ENCODE data around the gene RASAL1.
"Not testable (repeated sequence)": the region's sequence is repeated elsewhere in the genome, so short reads cannot be mapped to it uniquely, and the experiment has no call there.

The RASAL1 gene

DNA sequence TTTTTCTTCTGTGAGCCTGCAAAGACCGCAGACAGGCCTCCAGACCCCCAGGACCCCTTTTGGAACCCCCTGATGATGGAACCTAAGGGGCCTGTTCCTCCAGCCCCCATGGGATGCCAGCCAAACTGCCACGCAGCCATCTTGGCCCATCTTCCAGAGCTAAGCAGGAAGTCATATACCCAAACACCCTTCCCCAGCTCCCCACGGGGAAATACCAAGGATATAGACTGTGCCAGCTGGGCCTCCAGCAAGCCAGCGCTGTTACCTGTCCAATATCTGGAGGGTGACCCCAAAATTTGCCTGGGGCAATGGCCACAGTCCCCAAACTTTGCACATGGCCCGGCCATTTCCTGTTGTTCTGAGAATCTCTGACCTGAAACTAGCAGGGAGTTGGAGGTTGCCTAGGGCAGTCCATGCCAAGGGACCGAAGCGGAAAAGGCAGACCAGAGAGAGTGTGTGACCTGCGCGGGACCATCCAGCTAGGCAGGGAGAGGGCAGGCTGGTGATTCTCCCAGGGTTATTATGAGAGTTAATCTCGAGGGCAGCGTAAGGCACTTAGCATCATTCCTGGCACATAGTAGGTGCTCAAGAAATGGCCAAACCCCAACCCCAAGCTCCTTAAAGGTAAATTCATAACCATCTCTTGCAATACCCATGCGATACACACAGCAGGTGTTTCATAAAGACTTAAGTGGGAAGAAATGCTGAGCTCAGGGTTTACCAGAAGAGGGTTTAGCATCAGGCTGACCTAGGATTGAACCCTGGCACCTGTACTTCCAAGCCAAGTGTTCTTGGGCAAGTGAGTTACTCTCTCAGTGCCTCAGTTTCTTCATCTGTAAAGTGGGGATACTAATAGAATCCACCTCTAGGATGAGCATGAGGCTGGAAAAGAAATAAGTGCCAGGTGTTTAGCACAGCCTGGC is 2.6 kb upstream of the RASAL1 start:
- no peak for DNase-seq

DNA sequence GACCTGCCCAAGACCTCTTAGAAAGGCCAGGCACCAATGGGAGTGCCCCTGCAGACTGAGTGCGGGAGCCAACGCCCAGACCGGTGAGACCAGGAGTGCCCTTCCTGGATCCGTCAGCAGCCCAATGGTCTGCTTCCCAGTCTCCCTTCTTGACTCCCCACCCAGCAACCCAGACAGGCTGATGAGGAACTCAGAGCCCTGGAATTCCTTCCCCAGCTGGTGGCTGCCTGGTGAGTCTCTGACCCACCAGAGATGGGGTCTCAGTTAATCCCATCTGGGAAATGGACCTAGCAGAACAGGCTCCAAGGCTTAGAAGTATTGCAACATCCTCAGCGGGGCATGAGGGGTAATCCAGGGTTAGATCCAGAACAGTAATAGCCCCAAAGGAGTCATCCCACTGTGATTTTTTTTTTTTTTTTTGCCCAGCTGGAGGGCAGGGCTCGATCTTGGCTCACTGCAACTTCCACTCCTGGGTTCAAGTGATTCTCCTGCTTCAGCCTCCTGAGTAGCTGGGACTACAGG is 1.5 kb upstream of the RASAL1 start:
- no peak for DNase-seq

DNA sequence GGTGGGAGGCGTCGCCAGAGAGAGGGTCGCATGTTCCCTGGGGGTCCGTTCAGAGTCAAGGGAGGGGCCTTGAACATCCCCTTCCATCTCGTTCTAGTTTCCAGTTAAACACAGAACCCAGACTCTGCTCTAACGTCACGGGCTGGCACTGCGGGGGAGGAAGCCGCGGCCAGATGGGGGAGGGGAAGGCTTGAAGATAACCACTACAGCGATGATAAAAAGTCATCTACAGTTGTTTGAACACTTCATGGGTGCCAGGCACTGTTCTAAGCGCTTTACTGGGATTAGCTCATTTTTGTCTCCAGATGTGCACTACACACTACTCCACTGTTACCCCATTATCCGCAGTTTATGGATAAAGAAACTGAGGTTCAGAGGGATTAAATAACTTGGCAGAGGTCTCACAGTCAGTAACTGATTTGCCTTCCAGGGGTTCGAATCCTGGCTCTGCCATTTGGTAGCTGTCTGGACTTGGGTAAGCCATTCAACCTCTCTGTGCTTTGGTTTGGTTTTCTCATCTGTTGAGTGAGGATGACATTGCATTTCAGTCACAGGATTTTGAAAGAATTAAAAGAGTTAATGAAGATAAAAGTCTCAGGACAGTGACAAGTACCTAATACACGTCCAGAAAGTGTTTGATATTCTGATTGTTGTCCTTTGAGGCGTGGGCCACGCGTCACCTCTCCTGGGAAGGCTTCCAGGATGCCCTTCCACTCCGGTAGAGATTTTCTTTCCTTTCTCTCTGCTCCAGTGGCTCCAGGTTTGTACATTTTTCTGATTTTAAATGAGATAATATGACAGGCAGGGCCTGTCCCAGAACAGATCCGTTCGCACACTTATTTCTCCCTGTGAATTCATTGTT is 798 bp upstream of the RASAL1 start:
- no peak for DNase-seq

DNA sequence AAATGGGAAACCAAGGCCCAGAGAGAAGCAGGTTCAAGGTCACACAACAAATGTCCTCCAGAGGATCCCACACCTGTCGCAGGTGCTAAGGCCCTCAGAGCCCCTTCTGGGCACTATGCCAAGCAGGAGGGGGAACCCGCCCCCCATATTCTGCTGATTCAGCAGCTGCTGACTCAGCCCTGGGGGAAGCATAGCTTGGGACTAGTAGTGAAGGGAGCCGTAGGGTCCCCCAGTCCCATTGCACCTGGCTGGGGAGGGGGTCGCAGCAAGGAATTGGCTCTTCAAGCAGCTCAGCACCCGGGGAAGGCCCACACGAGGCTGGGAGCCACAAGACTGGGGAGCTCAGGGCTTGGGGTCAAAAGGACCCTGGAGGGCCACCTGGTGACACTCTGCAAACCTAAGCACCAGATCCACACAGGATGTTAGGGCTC is 1.0 kb downstream of the RASAL1 start:
- DNase-seq, result no peak

DNA sequence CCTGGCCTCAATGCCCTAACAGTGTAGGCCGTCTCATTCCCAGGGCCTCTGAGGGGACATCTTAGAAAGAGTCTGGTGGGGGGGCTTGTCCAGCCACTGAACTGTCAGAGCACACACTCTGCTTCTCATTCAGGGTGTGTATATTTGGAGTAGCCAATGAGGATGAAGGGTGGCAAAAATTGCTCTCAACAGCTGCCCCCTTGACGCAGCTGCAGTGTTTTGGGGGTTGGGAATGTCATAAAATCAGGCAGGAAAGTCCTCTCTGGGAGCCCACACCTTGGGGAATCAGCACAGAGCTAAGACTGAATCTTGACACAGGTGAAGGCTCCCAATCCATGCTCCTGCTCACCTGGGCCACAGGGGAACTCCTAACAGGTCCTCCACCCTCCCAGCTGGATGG is 1.5 kb downstream of the RASAL1 start:
- DNase-seq, result no peak

DNA sequence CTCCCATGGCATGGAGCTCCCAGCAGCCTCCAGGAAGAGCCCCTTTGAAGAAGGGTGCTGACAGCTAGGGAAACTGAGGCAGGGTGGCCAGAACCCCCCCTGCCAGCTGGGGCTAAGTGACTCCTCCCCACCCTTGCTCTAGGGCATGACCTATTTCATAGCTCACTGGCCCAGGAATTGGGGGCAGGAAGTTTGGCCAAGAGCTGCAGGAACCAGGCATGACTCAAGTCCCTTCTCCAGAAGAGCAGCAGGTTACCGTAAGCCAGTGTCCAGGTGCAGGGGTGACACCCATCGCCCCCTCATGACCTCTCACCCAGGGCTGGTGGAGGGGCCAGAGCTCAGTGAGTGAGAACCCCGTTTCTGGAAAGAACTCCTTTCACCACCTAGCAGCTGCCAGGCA is 1.9 kb downstream of the RASAL1 start:
- no peak for DNase-seq

DNA sequence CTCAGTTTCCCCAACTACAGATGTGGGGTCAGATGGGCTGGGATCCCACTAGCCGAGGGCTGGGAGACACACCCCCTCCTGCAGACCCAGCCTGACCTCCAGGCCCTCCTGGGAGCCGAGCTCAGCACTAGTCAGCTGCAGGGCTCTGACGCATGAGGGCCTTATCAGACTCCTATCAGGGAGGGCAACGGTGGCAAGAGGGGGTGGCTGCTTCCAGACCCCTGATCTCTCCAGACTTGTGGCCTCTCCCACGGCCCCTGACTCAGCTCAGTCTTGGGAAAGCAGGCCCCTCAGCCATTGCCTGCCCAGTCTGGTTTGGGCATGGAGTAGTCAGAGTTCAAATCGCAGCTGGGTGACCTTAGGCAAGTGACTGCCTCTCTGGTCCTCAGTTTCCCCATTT is 2.5 kb downstream of the RASAL1 start:
- no peak for DNase-seq

DNA sequence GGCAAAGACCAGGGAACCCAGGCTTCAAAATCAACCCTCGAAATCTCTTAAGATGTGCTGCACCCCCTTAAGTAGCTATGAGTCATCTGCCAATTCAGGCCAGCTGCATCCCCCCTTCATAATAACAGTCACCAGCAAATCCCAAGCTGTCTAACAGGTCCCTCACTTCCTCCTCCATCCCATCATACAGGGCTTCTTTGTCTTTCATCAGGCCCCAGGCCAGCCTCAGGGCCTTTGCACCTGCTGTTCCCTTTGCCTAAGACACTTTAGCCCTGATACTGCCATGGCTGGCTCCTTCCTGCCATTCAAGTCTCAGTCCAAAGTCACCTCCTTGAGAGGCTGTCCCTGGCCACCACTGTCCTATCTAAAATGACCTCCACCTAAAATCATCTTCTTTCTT is 4.0 kb downstream of the RASAL1 start:
- DNase-seq, result no peak

DNA sequence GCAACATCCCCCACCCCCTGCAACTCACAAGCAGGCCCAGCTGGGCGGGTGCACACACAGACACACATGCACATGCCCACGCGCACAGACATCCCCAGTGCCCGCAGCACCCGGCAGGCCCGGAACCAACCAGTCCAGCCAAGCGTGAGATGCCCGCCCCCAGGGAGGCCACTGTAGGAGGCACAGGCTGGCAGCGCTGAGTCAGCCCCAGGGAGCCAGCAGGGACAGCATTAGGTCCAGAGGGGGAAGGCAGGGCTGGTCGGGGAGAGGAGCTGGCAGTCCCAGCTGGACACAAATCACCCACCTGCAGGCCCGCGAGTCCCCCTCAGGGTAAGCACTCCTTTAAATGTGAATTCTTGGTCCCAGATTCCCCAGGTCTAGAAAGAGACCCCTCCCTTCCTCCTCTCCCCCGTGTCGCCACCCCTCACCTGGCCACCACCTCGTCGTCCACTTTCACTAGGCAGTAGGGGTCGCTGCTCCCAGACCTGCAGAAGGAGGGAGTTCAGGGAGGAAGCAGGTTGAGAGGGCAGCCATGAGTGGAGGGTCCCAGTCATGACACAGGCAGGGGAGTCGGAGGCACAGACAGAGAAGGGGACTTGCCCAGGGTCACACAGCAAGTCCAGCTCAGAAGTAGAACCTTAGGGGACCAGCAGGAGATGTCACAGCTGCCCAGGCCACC is 5.0 kb downstream of the RASAL1 start:
- no peak for DNase-seq

DNA sequence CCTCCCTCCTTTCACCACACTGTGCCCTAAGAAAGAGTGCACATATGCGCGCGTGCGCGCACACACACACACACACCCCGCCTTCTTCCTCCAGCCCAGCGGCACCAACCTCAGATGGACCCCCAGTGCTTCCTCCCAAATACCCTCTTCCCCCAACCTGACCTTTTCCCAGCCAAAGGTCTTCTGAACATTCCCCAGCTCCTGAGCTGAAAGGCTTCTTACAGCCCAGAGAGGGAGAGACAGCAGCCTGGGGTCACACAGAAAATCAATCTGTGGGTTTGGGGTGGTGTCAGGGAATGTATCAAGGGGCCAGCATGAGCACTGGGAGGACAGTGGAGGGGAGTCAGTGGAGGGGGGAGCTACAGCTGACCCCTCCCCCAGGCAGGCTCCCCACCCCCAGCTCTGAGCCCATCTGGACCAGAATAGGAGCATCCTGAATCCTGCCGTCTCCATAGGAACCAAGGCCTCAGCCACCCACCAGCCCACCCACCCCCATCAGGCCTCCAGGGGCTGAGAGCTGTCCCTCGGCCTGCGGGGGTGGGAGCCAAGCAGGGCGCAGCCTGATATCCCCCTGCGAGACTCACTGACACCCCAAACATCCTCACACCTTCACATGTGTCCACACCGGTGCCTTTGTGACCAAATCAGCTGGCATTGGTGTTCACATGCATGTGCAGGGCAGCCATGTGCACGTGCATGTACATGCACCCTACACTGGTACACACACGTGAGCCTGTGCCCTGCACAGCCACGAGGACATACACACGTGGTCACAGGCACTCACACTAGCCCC is 5.7 kb downstream of the RASAL1 start:
- no peak for DNase-seq

DNA sequence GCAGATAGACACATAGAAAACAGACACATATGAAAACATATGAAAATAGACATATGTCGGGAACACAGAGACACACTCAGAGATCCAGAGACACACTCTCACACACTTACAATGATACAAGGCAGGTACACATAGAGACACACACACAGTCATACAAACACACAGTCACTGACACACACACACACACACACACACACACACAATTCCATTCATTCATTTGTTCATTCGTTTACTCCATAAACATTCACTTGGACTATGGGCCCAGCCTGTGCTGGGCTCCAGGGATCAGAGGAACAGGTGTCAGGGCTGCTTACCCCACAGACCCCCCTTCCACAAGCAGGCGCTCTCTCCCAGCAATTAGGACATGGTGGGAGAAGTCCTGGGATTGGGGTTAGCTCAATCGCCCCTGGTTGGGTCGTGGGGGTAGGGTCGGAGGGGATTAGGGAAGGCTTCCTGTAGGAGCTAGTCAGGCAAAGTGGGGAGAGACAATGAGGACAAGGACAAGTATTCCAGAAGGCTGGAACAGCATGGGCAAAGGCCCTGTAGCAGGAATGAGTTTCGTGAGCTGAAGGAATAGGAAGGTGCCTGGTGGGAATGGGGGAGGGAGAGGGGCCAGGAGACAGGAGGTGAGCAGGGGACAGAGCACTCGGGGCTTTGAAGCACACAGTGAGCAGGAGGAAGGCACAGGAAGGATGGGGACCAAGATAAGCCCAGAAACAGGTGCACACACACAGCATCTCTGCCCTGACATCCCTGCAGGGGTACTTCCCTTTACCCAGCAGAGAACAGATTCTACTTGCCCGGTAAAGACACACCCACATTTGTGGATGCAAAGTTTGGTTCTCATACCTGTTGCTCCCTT is 6.5 kb downstream of the RASAL1 start:
- no peak for DNase-seq

DNA sequence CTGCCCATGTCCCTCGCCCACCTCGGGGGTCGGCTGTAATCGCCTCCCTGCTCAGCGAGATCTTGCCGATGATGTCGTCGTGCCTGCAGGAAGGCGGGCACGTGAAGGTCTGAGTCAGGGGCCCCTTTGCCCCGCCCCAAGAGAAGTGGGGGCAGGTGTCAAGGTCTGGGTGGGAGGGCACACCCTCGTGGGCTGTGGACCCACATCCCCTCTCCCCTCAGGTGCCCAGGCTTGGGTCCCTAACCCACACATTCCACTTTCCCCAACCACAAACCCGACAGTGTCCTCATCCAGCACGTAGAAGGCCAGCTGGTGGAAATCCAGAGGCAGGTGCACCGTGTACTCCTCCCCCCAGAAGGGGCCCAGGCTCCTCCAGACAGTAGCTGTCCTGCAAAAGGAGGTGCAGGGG is 7.8 kb downstream of the RASAL1 start:
- no peak for DNase-seq

DNA sequence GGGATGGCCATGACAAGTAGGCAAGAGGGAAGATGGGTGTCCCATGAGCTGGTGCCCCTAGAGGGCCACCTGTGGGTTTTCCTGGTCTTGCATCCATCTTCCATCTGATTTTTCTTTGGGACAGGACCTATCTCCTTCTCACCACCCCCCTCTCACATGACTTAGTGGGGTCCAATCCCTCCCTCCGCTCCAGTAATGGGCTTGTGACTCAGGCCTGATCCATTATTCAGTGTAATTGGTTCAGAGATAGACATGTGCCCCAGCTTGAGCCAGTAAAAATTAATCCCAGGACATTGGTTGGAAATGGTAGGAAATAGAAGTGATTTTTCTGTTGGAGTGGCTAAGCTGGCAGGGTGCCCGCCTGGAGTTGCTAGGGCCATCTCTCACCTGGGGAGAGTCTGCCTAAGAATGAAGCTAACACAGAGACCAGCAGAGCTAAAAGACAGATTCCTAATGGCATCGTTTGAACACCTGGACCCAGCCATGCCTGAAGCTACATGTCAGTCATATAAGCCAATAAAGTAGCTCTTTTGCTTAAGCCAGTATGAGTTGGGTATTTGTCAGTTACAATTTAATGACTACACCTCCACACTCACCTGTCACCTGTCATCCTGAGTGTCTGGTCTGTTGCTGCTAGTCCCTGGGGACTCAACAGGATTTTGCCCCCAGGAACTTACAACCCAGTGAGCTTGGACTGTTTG is 14.7 kb downstream of the RASAL1 start:
- no peak for DNase-seq

DNA sequence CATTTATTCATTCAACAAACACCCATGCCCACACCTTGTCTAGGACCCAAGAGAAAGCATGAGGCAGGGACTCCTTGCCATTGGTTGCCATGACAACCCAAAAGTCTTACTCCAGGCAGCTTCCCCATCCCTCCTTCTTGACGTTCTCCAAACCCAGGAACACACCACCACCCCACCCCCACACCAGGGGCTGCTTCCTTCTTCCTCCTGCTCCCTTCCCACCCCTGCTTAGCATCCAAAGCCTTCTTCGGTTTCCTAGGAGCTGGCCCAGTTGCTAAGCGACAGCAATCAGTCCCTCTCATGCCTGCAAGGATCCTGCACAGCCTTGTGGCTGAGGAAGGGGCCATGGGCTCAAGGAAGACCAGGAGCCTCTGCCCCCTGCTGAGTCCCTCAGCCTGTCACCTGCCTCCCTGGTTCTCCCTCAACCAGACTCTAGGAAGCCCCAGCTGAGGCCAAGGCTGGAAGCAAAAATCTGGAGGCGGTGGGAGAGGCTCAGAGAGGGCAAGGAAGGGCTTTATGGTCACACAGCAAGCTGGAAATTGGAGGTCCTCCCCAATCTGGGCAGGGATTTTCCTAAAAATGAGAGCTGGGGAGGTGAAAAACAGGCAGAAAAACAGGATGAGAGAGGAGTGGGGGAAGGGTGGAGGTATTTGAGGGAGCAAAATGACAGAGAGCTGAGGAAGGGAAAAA is 15.4 kb downstream of the RASAL1 start:
- no peak for DNase-seq

DNA sequence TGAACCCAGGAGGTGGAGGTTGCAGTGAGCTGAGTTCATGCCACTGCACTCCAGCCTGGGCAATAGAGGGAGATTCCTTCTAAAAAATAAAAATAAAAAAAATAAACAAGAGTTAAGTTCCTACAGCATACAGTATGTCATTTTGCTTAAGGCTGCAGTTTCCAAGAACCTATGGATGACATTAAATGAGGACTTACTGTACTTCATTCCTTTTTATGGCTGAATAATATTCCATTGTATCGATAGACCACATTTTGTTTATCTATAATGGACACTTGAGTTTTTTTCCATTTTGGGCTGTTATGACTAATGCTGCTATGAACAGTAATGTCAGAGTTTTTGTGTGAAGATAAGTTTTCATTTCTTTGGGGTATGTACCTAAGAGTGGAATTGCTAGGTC is 17.4 kb downstream of the RASAL1 start:
- no peak for DNase-seq

DNA sequence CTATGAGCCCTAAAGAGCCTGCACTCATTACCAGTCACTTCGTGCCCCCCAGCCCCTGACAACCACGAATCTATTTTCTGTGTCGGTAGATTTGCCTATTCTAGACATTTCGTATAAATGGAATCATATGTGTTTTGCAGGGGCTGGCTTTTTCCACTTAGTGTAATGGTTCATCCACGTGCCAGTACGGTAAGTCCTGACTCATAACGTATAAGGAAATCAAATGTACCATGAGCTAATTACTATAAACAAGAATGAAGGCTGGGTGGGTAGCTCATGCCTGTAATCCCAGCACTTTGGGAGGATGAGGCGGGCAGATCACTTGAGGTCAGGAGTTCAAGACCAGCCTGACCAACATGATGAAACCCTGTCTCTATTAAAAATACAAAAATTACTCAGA is 17.9 kb downstream of the RASAL1 start:
- not testable (repeated sequence) for DNase-seq

DNA sequence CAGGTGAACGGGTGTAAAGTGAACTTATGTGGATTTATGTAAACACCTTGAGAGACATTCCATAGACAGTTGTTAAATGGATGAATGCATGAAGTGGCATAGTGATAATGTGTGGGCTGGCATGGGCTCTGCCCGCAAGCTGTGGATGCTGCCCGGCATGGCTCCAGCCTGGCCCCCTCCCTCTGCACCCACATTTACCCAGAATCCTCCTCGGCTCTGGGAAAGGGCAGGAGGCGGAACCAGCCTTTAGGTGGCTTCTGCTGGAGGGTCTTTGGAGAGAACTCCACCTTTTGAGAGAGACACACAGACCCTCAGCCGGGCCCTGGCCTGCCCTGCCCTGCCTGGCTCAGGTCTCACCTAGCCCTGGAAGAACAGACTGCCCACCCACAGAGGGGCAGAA is 18.7 kb downstream of the RASAL1 start:
- DNase-seq, result no peak

DNA sequence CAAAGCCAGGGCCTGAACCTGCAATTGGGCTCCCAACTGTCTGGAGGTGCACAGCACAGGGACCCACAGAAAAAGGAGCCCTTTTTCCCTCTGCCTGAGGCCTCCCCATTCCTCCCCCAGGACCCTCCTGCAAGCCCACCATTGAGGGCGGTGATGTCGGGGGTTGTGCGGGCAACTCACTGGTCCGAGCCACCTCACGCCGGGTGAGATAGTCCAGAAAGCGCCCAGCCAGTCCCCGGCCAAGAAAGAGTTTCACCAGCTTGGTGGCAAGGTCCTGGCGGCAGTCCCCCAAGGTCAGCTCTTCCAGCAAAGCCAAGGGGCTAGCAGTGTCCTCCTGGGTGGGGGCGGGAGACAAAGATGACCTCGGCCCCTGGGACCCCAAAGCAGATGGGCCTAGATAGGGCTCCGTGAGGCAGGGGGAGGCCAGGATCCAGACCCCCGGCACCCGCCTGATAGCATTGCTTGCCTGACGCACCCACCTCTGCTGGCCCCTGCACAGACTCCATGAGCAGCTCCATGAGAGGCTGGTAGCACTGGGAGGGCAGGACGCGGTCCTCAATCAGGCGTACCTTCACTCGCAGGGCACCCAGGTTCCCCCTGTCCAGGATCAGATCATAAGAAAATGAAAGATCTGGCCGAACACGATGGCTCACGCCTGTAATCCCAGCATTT is 20.0 kb downstream of the RASAL1 start:
- no peak for DNase-seq

DNA sequence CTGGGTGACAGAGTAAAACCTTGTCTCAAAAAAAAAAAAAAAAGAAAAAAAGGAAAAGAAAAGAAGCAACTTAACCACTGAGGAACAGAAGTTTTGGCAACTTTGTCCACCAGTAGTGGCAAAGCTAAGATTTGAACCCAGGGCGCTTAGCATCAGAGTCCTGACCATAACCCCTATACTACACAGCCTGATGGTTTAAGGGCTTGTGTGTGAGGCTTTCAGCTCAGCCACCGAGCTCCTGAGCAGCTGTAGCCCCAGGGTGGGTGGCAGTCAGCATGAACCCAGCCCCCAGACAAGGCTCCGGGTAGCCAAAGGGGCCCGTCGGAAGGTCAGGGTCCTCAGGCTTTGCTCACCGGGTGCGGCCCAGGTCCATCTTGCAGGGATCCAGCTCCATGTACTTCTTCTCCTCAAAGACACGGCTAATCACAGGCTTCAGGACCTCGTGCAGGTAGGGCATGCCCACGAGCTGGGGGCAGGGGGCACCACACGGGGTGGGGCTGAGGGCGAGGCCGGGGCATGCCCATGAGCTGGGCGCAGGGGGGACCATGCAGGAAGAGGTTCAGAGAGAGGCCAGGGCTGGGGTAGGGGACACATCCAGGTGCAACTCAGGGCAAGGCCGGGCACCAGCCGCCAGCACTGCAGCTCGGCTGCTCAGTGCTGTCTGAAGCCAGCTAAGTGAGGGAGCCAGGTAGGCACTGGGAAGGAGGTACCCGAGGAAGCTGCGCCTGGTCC is 20.9 kb downstream of the RASAL1 start:
- no peak for DNase-seq
